Upper lobe of left lung (tissue), 6 donors: ENCODE results near the gene NACC2. TPM values are rescaled to one million over a fixed set of nuclear protein-coding genes. Genes with fewer than 3 reads are reported as not detected.
A peak's percentile ranks its signal among the peaks of the same experiment; 100 is the strongest.

Experiments
- ATAC-seq, 2 donors: fragments of 200-7000 bp; cut with Tn5 transposase; one replicate each; pipeline ENCODE4 v1.9.1; 2022; ENCODE audit warnings: mild to moderate bottlenecking in 2 of 2, moderate library complexity in 2 of 2; ENCODE audit not compliant: low FRiP score in 2 of 2
- DNase-seq, 2 donors: peaks; one replicate each; pipeline ENCODE4 v3.0.0-alpha.2; 2019 to 2020
- H3K27ac ChIP-seq, 4 donors: fragments of 200-600 bp; sonication (generic); one replicate each; pipeline ENCODE4 v1.5.1; 2016 to 2019
- H3K27me3 ChIP-seq, 4 donors: fragments of 200-600 bp; sonication (generic); one replicate each; pipeline ENCODE4 v1.5.1; 2017 to 2019
- H3K36me3 ChIP-seq, 4 donors: fragments of 200-600 bp; sonication (generic); one replicate each; pipeline ENCODE4 v1.5.1; 2016 to 2019
- H3K4me1 ChIP-seq, 4 donors: fragments of 200-600 bp; sonication (generic); one replicate each; pipeline ENCODE4 v1.5.1; 2018 to 2019
- H3K4me3 ChIP-seq, 4 donors: fragments of 200-600 bp; sonication (generic); one replicate each; pipeline ENCODE4 v1.5.1; 2017 to 2019; ENCODE audit warnings: mild to moderate bottlenecking in 2 of 4, moderate library complexity in 1 of 4
- H3K9me3 ChIP-seq, 4 donors: fragments of 200-600 bp; sonication (generic); one replicate each; pipeline ENCODE4 v1.5.1; 2018 to 2019
- CTCF ChIP-seq, 6 experiments: fragments of 450-650 bp in 4 of 6; fragments of 200-600 bp in 2 of 6; sonication (generic) in 2 of 6; IDR thresholded peaks; one replicate each; pipeline ENCODE4 v1.5.1; 2016 to 2019; ENCODE audit warnings: antibody characterized with exemption in 6 of 6
- EP300 ChIP-seq, 4 donors: sonication (generic); formaldehyde crosslinking; IDR thresholded peaks; one replicate each; pipeline ENCODE4 v1.5.1; 2017; ENCODE audit warnings: antibody characterized with exemption in 4 of 4, control low read depth in 2 of 4
- POLR2A ChIP-seq, 4 donors: fragments of 450-650 bp; IDR thresholded peaks; one replicate each; pipeline ENCODE4 v1.5.1; 2016 to 2017; ENCODE audit warnings: antibody characterized with exemption in 4 of 4, mild to moderate bottlenecking in 2 of 4
- POLR2AphosphoS5 ChIP-seq, 2 donors: sonication (generic); formaldehyde crosslinking; IDR thresholded peaks; one replicate each; pipeline ENCODE4 v1.5.1; 2017; ENCODE audit warnings: antibody characterized with exemption in 2 of 2
- WGBS, 2 donors: methylation state at CpG; one replicate each; pipeline ENCODE4 v1.1.5; 2017 to 2018; 5-methylcytosine and 5-hydroxymethylcytosine counted together
- total RNA-seq, 6 donors: library from RNA; depleted of rRNA in 4 of 6; stranded (reverse); fragments of >200 nt in 4 of 6; gene quantifications; one replicate each; pipeline versions ENCODE4 v1.1.0 to v1.2.1, GENCODE V29; 2016 to 2021
- donor health status: DM: no; HTN: no; CAD: no; lungs with moderate emphysema.
- donor health status: DM: no; HTN: yes; CAD: no; lungs with severe emphysema.

The NACC2 gene
- total RNA-seq, 6 donors from 2014 or later, result 16.8 to 38.4 (median 31.3) TPM

- no peaks in the 10 kb centered on the region for H3K9me3 ChIP-seq
- no peak overlapping the region for H3K4me3 ChIP-seq
- ATAC-seq, result no peak
- H3K27ac ChIP-seq, result no peak overlapping the region
- 84 to 86% methylated on average over 10 of the region's 10 CpGs for WGBS, 2 donors
- no peaks in the 10 kb centered on the region for H3K36me3 ChIP-seq
- H3K27me3 ChIP-seq, result peaks cover 0 to 3% (median 0%) of the 10 kb centered on the region in 4 donors
- TF ChIP-seq CTCF (IDR thresholded peaks at IDR 0.05), result no peak
- no peak for TF ChIP-seq POLR2AphosphoS5 (IDR thresholded peaks at IDR 0.05)
- no peak for TF ChIP-seq POLR2A (IDR thresholded peaks at IDR 0.05)
- no peak for TF ChIP-seq EP300 (IDR thresholded peaks at IDR 0.05)
- DNase-seq, result no peak
- peaks cover 11 to 25% (median 22%) of the 10 kb centered on the region in 4 donors for H3K4me1 ChIP-seq
These were observed 119.3 kb downstream of the NACC2 start for GRCh38 chr9:135975834-135976233.

DNA sequence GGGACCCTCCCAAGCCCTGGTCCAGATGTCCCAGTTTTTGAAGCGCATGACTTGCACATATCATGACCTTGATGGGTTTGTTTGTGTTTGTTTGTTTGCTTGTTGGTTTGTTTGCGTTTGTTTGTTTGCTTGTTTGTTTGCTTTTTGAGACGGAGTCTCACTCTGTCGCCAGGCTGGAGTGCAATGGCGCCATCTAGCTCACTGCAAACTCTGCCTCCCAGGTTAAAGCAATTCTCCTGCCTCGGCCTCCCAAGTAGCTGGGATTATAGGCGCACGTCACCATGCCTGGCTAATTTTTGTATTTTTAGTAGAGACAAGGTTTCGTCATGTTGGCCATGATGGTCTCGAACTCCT, 120.9 kb downstream of the NACC2 start:
- H3K36me3 ChIP-seq, result no peaks in the 10 kb centered on the region
- peaks cover 0 to 3% (median 0%) of the 10 kb centered on the region in 4 donors for H3K27me3 ChIP-seq
- ATAC-seq (no peak), DNase-seq (no peak)
- H3K9me3 ChIP-seq, result no peaks in the 10 kb centered on the region
- peaks cover 5 to 29% (median 24%) of the 10 kb centered on the region in 4 donors for H3K4me1 ChIP-seq
- no peak overlapping the region for H3K4me3 ChIP-seq
- WGBS, 2 donors, result 61 to 66% methylated on average over 10 of the region's 10 CpGs
- TF ChIP-seq EP300 (IDR thresholded peaks at IDR 0.05) (no peak), CTCF (IDR thresholded peaks at IDR 0.05) (no peak), POLR2AphosphoS5 (IDR thresholded peaks at IDR 0.05) (no peak), POLR2A (IDR thresholded peaks at IDR 0.05) (no peak)
- no peak overlapping the region for H3K27ac ChIP-seq

DNA sequence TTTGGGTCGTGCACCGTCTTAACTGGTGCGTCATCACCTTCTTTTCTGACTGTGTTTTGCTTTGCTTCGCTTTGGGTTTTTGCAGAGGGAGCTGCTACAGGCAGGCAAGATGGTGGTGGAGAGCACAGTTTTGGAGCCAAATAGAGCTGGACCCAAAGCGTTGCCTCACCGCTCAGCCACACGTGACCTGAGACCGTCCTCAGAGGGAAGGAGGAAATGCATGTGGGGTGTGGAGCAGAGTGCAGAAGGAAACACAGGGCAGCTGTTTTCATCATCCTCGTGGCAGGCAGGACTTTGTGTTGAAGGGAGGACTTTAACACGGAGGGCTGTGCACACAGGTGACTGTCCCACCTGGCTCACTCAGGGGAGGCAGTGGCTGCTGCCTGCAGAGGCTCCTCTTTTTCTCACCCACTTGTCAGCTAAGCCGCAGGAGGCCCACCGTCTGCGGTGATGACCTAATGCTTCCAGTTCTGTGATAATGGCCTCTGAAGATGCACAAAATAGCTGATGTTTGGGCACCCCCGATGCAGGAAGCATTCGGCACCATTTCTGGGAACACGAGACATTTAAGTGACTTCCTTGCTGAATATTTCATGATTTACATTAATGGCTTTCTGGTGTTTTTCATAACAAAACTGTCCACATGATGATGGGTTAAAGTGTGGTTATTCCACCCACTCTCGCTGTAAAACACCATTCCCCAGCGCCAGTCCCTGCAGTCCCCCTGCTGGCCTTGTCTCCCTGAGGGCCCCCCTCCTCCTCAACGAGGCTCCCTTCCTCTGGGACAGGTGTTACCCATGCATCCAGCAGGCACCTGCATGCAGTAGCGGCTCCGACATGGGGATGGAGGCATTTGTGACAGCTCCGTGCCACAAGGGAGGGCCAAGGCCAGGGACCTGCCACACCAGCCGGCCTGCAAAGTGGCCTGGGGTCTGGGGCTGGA, 121.5 kb downstream of the NACC2 start:
- 44 to 53% methylated on average over 20 to 23 of the region's 23 CpGs for WGBS, 2 donors
- peak in 1 of 2 donors; percentile 61 for ATAC-seq

GRCh38 chr9:135971892-135972291, 123.2 kb downstream of the NACC2 start:
- no peak for TF ChIP-seq POLR2A (IDR thresholded peaks at IDR 0.05)
- no peak for TF ChIP-seq EP300 (IDR thresholded peaks at IDR 0.05)
- no peak for TF ChIP-seq CTCF (IDR thresholded peaks at IDR 0.05)
- TF ChIP-seq POLR2AphosphoS5 (IDR thresholded peaks at IDR 0.05), result peak in 1 of 2 donors; percentile 15
- Histone ChIP-seq H3K27me3 (no peaks in the 10 kb centered on the region), H3K36me3 (no peaks in the 10 kb centered on the region), H3K27ac (no peak overlapping the region), H3K4me3 (no peak overlapping the region), H3K9me3 (no peaks in the 10 kb centered on the region), H3K4me1 (peaks cover 19 to 39% (median 37%) of the 10 kb centered on the region in 4 donors)
- DNase-seq, result peak; percentile 78 to 86
- ATAC-seq, result peak in 1 of 2 donors; percentile 75
- WGBS, 2 donors, result 56 to 70% methylated on average over 11 to 13 of the region's 13 CpGs

More for the DNA sequence above, 121.5 kb downstream of the NACC2 start:
- DNase-seq, result peak in 1 of 2 donors; percentile 40
- no peak overlapping the region for H3K27ac ChIP-seq
- H3K36me3 ChIP-seq, result no peaks in the 10 kb centered on the region
- no peaks in the 10 kb centered on the region for H3K9me3 ChIP-seq
- H3K4me1 ChIP-seq, result peaks cover 7 to 29% (median 24%) of the 10 kb centered on the region in 4 donors
- no peak overlapping the region for H3K4me3 ChIP-seq
- no peaks in the 10 kb centered on the region for H3K27me3 ChIP-seq
- TF ChIP-seq POLR2AphosphoS5 (IDR thresholded peaks at IDR 0.05) (no peak), EP300 (IDR thresholded peaks at IDR 0.05) (no peak), CTCF (IDR thresholded peaks at IDR 0.05) (no peak), POLR2A (IDR thresholded peaks at IDR 0.05) (no peak)
